WTC11 (cell line): ENCODE data around the gene TCHP. TPM values are rescaled to one million over a fixed set of nuclear protein-coding genes. Genes with fewer than 3 reads are reported as not detected.

Source experiments
- ATAC-seq: fragments of 200-7000 bp; cut with Tn5 transposase; 2 replicates; pipeline ENCODE4 v1.10.0; 2021; ENCODE audit warnings: mild to moderate bottlenecking, moderate library complexity
- CTCF ChIA-PET: fragments of 300-600 bp; sonication (Branson Sonifier 250); formaldehyde crosslinking; loops from one replicate; lab custom pipeline; 2021; ENCODE audit warnings: antibody characterized with exemption; lab: Charles Lee
- POLR2A ChIA-PET: fragments of 350-600 bp; sonication (Branson Sonifier 250); formaldehyde crosslinking; loops from one replicate; lab custom pipeline; 2021; ENCODE audit warnings: antibody characterized with exemption; lab: Charles Lee
- DNase-seq: peaks from one replicate; pipeline ENCODE4 v3.0.0; 2021; ENCODE audit warnings: low spot score
- H3K27ac Mint-ChIP-seq: 2 replicates; pipeline ENCODE4 v1.8.0; 2021; ENCODE audit warnings: mixed read lengths
- H3K27me3 Mint-ChIP-seq: 2 replicates; pipeline ENCODE4 v1.8.0; 2021; ENCODE audit warnings: low read depth, mild to moderate bottlenecking, moderate library complexity, mixed read lengths
- H3K36me3 Mint-ChIP-seq: 2 replicates; pipeline ENCODE4 v1.8.0; 2021; ENCODE audit warnings: mixed read lengths
- H3K4me1 Mint-ChIP-seq: 2 replicates; pipeline ENCODE4 v1.8.0; 2022; ENCODE audit warnings: mixed read lengths
- H3K4me3 Mint-ChIP-seq: 2 replicates; pipeline ENCODE4 v1.8.0; 2021; ENCODE audit warnings: mild to moderate bottlenecking, moderate library complexity, mixed read lengths
- H3K9me3 Mint-ChIP-seq: 2 replicates; pipeline ENCODE4 v1.8.0; 2021; ENCODE audit warnings: mixed read lengths
- E2F1 ChIP-seq: sonication (generic); formaldehyde crosslinking; IDR thresholded peaks from 2 replicates; pipeline ENCODE4 v1.8.0; 2022; ENCODE audit warnings: mild to moderate bottlenecking, missing genetic modification reagents
- FOXJ3 ChIP-seq: sonication (generic); formaldehyde crosslinking; IDR thresholded peaks from 2 replicates; pipeline ENCODE4 v1.9.0; 2021; ENCODE audit warnings: missing genetic modification reagents, mild to moderate bottlenecking, borderline replicate concordance
- HMGA2 ChIP-seq: fragments of 250-450 bp; sonication (Bioruptor Pico); IDR thresholded peaks from 2 replicates; pipeline ENCODE4 v1.4.0; 2021; ENCODE audit warnings: mild to moderate bottlenecking, moderate library complexity
- IRF2 ChIP-seq: sonication (generic); formaldehyde crosslinking; IDR thresholded peaks from 2 replicates; pipeline ENCODE4 v1.8.0; 2022; ENCODE audit warnings: low read depth, missing genetic modification reagents, borderline replicate concordance
- JUN ChIP-seq: sonication (generic); formaldehyde crosslinking; IDR thresholded peaks from 2 replicates; pipeline ENCODE4 v1.8.0; 2023; ENCODE audit warnings: mild to moderate bottlenecking, missing genetic modification reagents
- MAX ChIP-seq: sonication (generic); formaldehyde crosslinking; IDR thresholded peaks from 2 replicates; pipeline ENCODE4 v1.8.0; 2022; ENCODE audit warnings: mild to moderate bottlenecking, missing genetic modification reagents
- SMAD4 ChIP-seq: sonication (generic); formaldehyde crosslinking; IDR thresholded peaks from 2 replicates; pipeline ENCODE4 v1.8.0; 2022; ENCODE audit warnings: mild to moderate bottlenecking, missing genetic modification reagents
- SP1 ChIP-seq: sonication (generic); formaldehyde crosslinking; conservative IDR thresholded peaks from 2 replicates; pipeline ENCODE4 v1.8.1; 2022; ENCODE audit warnings: missing genetic modification reagents
- TCF7 ChIP-seq: sonication (generic); formaldehyde crosslinking; IDR thresholded peaks from 2 replicates; pipeline ENCODE4 v1.8.0; 2022; ENCODE audit warnings: mild to moderate bottlenecking, low read depth, missing genetic modification reagents, moderate library complexity
- TEAD1 ChIP-seq: sonication (generic); formaldehyde crosslinking; IDR thresholded peaks from 2 replicates; pipeline ENCODE4 v1.8.0; 2022; ENCODE audit warnings: mild to moderate bottlenecking, missing genetic modification reagents
- ZNF232 ChIP-seq: sonication (generic); formaldehyde crosslinking; IDR thresholded peaks from 2 replicates; pipeline ENCODE4 v1.8.0; 2022; ENCODE audit warnings: mild to moderate bottlenecking, missing genetic modification reagents
- ZNF396 ChIP-seq: fragments of 250-450 bp; sonication (Bioruptor Pico); IDR thresholded peaks from 2 replicates; pipeline ENCODE4 v1.8.0; 2021; ENCODE audit warnings: mild to moderate bottlenecking, moderate library complexity, borderline replicate concordance
- ZNF423 ChIP-seq: fragments of 250-450 bp; sonication (Bioruptor Pico); IDR thresholded peaks from 2 replicates; pipeline ENCODE4 v2.1.2; 2022; ENCODE audit warnings: mild to moderate bottlenecking, moderate library complexity
- ZNF671 ChIP-seq: fragments of 250-450 bp; sonication (Bioruptor Pico); IDR thresholded peaks from 2 replicates; pipeline ENCODE4 v1.8.0; 2021; ENCODE audit warnings: mild to moderate bottlenecking
- total RNA-seq: library from RNA; stranded (reverse); gene quantifications from 3 replicates; pipeline ENCODE4 v1.2.3, GENCODE V29; 2021
- TF ChIP-seq, protein P1 (sequence below): fragments of 250-450 bp; sonication (Bioruptor Pico); IDR thresholded peaks from 2 replicates; pipeline ENCODE4 v2.1.2; 2022; ENCODE audit warnings: mild to moderate bottlenecking, moderate library complexity
- TF ChIP-seq, protein P2 (sequence below): sonication (generic); formaldehyde crosslinking; conservative IDR thresholded peaks from 2 replicates; pipeline ENCODE4 v1.8.1; 2023; ENCODE audit warnings: mild to moderate bottlenecking, low read depth, missing genetic modification reagents, moderate library complexity
- TF ChIP-seq, protein P3 (sequence below): sonication (generic); formaldehyde crosslinking; IDR thresholded peaks from 2 replicates; pipeline ENCODE4 v1.8.0; 2022; ENCODE audit warnings: mild to moderate bottlenecking, missing genetic modification reagents
- TF ChIP-seq, protein P4 (sequence below): sonication (generic); formaldehyde crosslinking; IDR thresholded peaks from 2 replicates; pipeline ENCODE4 v1.8.1; 2023; ENCODE audit warnings: mild to moderate bottlenecking, missing genetic modification reagents, moderate library complexity

The TCHP gene
- total RNA-seq, 1 experiment from 2014 or later: 7.9 TPM

GRCh38 chr12:109864916-109865315 is 35.2 kb upstream of the TCHP start:
- no peak overlapping the region for H3K4me3 Mint-ChIP-seq
- no peak for ATAC-seq

DNA sequence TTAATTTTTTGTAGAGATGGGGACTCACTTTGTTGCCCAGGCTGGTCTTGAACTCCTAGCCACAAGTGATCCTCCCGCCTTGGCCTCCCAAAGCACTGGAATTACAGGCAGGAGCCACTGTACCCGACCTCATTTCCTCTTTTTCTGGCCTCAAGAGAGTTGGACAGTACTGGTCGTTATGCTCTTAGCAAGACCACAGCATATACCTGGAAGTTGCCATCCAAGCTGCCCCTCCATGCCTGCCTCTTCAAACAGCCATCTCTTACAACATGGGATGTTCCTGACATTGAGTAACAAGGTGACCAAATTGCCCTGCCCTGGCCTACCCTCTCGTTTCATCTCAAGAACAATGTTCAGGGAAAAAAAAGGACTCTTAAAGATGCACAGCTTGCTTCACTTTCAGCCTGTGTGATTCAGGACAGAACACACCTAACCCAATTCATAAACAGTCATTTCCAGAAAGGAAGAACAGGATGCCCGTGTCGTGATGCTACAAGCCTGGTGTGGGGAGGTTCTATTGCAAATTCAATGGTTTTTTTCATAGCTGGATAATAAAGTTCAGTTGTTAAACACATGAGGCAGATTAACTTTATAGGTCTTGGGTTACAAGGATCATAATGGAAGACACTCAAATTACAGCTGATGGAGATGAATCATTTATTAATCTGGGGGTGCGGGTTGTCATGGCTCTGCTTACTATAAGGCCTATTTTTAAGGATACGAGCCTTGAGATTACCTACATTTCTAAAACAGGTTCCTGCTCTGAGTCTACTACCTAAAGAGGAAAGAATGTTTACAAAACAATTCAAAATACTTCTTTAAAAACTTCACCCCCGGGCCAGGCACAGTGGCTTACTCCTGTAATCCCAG is 31.7 kb upstream of the TCHP start:
- POLR2A ChIA-PET: no interaction called here
- no peak for ATAC-seq
- peaks cover 27% of the 10 kb centered on the region for H3K4me1 Mint-ChIP-seq
- TF ChIP-seq FOXJ3 (CRISPR knock-in tag) (no peak), ZNF671 (CRISPR knock-in tag) (no peak), JUN (CRISPR knock-in tag) (no peak), SP1 (no peak), E2F1 (no peak), ZNF396 (CRISPR knock-in tag) (no peak), TEAD1 (no peak), IRF2 (CRISPR knock-in tag) (no peak), ZNF232 (CRISPR knock-in tag) (no peak)
- TF ChIP-seq, protein P1, sequence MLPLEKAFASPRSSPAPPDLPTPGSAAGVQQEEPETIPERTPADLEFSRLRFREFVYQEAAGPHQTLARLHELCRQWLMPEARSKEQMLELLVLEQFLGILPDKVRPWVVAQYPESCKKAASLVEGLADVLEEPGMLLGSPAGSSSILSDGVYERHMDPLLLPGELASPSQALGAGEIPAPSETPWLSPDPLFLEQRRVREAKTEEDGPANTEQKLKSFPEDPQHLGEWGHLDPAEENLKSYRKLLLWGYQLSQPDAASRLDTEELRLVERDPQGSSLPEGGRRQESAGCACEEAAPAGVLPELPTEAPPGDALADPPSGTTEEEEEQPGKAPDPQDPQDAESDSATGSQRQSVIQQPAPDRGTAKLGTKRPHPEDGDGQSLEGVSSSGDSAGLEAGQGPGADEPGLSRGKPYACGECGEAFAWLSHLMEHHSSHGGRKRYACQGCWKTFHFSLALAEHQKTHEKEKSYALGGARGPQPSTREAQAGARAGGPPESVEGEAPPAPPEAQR (CRISPR knock-in tag): no peak
- H3K27me3 Mint-ChIP-seq: no peaks in the 10 kb centered on the region
- no peak overlapping the region for H3K27ac Mint-ChIP-seq
- DNase-seq: no peak
- H3K9me3 Mint-ChIP-seq: no peaks in the 10 kb centered on the region
- CTCF ChIA-PET: interaction anchor here (1.7 to 3.3 kb wide), 2 partner anchors 23 to 42 kb away, joined by 6 to 11 read pairs; no protein-coding TSS in a partner anchor
- H3K4me3 Mint-ChIP-seq: no peak overlapping the region
- no peaks in the 10 kb centered on the region for H3K36me3 Mint-ChIP-seq

More at GRCh38 chr12:109864916-109865315, 35.2 kb upstream of the TCHP start:
- H3K36me3 Mint-ChIP-seq: no peaks in the 10 kb centered on the region
- peak overlapping the region; percentile 73; the same call in 1 of the 2 replicates for H3K27ac Mint-ChIP-seq
- no peak for DNase-seq
- ChIA-PET POLR2A (no interaction called here), CTCF (interaction anchor here (1.8 kb wide), 1 partner anchor 20 kb away, joined by 7 read pairs; no protein-coding TSS in a partner anchor)
- H3K27me3 Mint-ChIP-seq: no peaks in the 10 kb centered on the region
- no peaks in the 10 kb centered on the region for H3K9me3 Mint-ChIP-seq
- TF ChIP-seq TEAD1 (no peak), TCF7 (no peak), MAX (CRISPR knock-in tag) (no peak), SMAD4 (CRISPR knock-in tag) (no peak)
- TF ChIP-seq, protein P2, sequence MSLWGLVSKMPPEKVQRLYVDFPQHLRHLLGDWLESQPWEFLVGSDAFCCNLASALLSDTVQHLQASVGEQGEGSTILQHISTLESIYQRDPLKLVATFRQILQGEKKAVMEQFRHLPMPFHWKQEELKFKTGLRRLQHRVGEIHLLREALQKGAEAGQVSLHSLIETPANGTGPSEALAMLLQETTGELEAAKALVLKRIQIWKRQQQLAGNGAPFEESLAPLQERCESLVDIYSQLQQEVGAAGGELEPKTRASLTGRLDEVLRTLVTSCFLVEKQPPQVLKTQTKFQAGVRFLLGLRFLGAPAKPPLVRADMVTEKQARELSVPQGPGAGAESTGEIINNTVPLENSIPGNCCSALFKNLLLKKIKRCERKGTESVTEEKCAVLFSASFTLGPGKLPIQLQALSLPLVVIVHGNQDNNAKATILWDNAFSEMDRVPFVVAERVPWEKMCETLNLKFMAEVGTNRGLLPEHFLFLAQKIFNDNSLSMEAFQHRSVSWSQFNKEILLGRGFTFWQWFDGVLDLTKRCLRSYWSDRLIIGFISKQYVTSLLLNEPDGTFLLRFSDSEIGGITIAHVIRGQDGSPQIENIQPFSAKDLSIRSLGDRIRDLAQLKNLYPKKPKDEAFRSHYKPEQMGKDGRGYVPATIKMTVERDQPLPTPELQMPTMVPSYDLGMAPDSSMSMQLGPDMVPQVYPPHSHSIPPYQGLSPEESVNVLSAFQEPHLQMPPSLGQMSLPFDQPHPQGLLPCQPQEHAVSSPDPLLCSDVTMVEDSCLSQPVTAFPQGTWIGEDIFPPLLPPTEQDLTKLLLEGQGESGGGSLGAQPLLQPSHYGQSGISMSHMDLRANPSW: no peak
- H3K4me1 Mint-ChIP-seq: peaks cover 18% of the 10 kb centered on the region

DNA sequence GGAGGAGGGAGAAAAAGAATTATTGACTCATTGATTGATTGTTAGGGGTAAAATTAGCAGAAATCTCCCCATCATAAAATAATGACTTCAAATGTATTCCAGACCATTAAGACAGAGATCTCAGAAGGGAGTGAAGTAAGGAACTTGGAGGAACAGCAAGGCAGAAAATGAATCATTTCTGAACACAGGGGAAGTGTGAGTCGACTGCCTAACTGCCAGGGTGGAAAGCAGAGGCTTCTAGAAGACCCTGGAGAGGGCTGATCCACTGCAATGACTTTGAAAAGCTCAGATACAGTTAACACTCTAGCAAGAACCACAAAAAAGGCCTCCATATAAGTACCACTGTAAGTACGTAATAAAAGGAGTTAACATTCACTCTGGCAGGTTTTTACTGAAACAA is 29.4 kb upstream of the TCHP start:
- POLR2A ChIA-PET: interaction anchor here (0.6 kb wide), 1 partner anchor 188 kb away, joined by 3 read pairs; no protein-coding TSS in a partner anchor
- peaks cover 17% of the 10 kb centered on the region for H3K4me1 Mint-ChIP-seq
- H3K4me3 Mint-ChIP-seq: no peak overlapping the region
- CTCF ChIA-PET: interaction anchor here (0.7 to 2.6 kb wide), 2 partner anchors 17 to 31 kb away, joined by 3 to 11 read pairs; no protein-coding TSS in a partner anchor
- ATAC-seq (no peak), DNase-seq (no peak)
- H3K9me3 Mint-ChIP-seq: no peaks in the 10 kb centered on the region
- H3K36me3 Mint-ChIP-seq: no peaks in the 10 kb centered on the region
- no peak overlapping the region for H3K27ac Mint-ChIP-seq
- no peaks in the 10 kb centered on the region for H3K27me3 Mint-ChIP-seq
- TF ChIP-seq, protein P3, sequence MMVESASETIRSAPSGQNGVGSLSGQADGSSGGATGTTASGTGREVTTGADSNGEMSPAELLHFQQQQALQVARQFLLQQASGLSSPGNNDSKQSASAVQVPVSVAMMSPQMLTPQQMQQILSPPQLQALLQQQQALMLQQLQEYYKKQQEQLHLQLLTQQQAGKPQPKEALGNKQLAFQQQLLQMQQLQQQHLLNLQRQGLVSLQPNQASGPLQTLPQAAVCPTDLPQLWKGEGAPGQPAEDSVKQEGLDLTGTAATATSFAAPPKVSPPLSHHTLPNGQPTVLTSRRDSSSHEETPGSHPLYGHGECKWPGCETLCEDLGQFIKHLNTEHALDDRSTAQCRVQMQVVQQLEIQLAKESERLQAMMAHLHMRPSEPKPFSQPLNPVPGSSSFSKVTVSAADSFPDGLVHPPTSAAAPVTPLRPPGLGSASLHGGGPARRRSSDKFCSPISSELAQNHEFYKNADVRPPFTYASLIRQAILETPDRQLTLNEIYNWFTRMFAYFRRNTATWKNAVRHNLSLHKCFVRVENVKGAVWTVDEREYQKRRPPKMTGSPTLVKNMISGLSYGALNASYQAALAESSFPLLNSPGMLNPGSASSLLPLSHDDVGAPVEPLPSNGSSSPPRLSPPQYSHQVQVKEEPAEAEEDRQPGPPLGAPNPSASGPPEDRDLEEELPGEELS (CRISPR knock-in tag): no peak
- TF ChIP-seq, protein P4, sequence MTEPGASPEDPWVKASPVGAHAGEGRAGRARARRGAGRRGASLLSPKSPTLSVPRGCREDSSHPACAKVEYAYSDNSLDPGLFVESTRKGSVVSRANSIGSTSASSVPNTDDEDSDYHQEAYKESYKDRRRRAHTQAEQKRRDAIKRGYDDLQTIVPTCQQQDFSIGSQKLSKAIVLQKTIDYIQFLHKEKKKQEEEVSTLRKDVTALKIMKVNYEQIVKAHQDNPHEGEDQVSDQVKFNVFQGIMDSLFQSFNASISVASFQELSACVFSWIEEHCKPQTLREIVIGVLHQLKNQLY (CRISPR knock-in tag): no peak
- TF ChIP-seq E2F1 (no peak), ZNF423 (CRISPR knock-in tag) (no peak), ZNF396 (CRISPR knock-in tag) (no peak), HMGA2 (CRISPR knock-in tag) (no peak)
- TF ChIP-seq, protein P1 (CRISPR knock-in tag): no peak
